Stimulated activated naive CD8-positive, alpha-beta T cell treated with anti-CD3 and anti-CD28 coated beads, Interleukin-15, Interleukin-2, amounts not matched to agents 100 ng/mL and 50 ng/mL, for 24 hours (primary cell): Measurements from ENCODE around the gene SRSF4.
"Not testable (repeated sequence)": the region's sequence is repeated elsewhere in the genome, so short reads cannot be mapped to it uniquely, and the experiment has no call there.

ENCODE experiments used
- H3K27ac Mint-ChIP-seq: one replicate; pipeline ENCODE4 v1.8.0; 2021; ENCODE audit warnings: mild to moderate bottlenecking, mixed read lengths
- H3K27me3 Mint-ChIP-seq: one replicate; pipeline ENCODE4 v1.8.0; 2021; ENCODE audit warnings: mixed read lengths
- H3K36me3 Mint-ChIP-seq: one replicate; pipeline ENCODE4 v1.8.0; 2021; ENCODE audit warnings: low read depth, mixed read lengths
- H3K4me1 Mint-ChIP-seq: one replicate; pipeline ENCODE4 v1.8.0; 2021; ENCODE audit warnings: low read depth, mixed read lengths
- H3K4me3 Mint-ChIP-seq: one replicate; pipeline ENCODE4 v1.8.0; 2021; ENCODE audit warnings: mild to moderate bottlenecking, mixed read lengths
- H3K9me3 Mint-ChIP-seq: one replicate; pipeline ENCODE4 v1.8.0; 2021; ENCODE audit warnings: mixed read lengths

SRSF4 gene

DNA sequence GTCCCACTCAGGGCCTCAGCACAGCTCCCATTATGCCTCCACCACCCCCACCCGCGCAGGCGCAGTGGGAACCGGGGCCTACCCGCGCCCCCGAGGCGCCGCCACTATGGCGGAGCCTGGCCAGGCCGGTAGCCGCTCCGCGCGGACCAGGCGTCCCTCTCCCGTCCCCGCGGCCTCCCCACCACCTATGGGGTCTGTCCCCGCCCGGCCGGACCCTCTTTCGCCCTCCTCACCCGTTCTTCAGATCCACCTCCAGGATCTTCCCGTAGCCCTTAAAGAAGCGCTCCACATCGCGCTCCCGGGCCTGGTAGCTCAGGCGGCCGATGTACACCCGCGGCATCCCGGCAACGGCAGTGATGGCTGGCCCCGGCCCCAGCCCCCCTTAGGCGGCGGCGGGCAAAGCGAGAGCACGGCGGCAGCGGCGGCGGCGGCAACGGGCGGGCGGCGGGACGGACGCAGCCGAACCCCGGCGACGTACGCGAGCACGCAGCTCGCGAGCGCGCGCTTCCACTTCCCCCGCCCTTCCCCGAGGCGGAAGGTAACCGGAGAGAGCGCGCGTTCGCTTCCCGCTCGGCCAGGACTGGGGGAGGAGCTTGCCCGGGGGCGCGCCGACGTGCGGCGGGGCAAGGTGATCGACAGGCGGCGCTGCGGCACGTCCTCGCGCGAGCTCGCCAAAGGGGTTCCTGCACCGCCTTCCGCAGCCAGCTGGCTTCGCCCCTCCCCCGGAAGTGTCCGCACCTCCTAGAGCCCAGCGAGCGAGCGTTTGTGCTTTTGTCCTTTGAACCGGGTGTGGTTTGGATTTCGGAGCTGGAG lies at the start of gene SRSF4:
Gene SRSF4 (minus strand): TSS at position 488 of the 813 bp plus-strand sequence. CDS start 148 bp downstream, at position 340.
- peak within 1 kb of the TSS; percentile 95 for H3K27ac Mint-ChIP-seq
- no peaks in the 10 kb centered on the region for H3K9me3 Mint-ChIP-seq
- no peaks in the 10 kb centered on the region for H3K27me3 Mint-ChIP-seq
- peaks cover 53% of the 10 kb centered on the region for H3K4me1 Mint-ChIP-seq
- H3K36me3 Mint-ChIP-seq, result peaks cover 40% of the 10 kb centered on the region
- H3K4me3 Mint-ChIP-seq, result peak within 1 kb of the TSS; percentile 96

DNA sequence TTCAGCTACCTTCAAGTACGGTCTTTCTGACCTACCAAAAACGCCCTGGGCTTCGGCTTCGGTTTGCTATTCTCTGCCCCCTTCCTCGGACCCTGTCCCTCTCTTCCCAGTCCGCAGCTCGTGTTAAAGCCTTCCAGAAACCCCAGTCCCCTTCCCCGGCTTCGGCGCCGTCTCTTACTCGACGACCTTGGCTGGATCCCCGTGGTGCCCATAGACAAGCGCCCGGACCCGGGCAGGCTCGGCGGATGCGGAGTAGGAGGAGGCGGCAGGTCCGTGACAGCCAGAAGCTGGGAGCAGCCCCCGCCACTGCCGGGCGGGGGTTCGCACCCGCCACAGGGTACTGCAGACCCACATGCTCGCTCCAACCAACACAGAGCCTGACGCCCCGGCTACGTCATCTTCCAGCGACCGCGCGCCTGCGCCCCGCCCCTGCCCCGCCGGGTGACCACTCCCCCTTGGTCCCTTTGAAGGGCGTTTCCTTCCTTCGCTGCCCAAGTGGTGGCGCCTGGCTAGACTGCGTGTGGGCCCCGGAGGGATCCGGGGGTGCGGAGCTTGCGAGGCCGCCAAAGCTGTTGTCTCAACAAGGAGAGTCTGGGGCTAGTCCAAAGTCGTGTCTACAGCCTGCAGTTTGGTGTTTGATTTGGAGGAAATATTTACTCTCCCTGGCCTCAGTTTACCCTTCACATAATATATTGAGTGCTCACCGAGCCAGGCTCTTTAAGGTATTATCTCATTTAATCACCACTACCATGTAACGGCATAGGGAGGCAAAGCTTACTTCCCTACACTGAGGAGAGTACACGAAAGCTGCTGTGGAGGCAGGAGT lies 49.1 kb upstream of the SRSF4 start, which contains the start of gene MECR:
Gene MECR (minus strand): TSS at position 382 of the 826 bp plus-strand sequence. CDS start 28 bp downstream, at position 354.
- peak within 1 kb of the TSS; percentile 93 for H3K27ac Mint-ChIP-seq
- H3K4me1 Mint-ChIP-seq, result peaks cover 31% of the 10 kb centered on the region
- H3K27me3 Mint-ChIP-seq, result peaks cover 10% of the 10 kb centered on the region
- no peaks in the 10 kb centered on the region for H3K36me3 Mint-ChIP-seq
- no peaks in the 10 kb centered on the region for H3K9me3 Mint-ChIP-seq
- peak within 1 kb of the TSS; percentile 97 for H3K4me3 Mint-ChIP-seq

DNA sequence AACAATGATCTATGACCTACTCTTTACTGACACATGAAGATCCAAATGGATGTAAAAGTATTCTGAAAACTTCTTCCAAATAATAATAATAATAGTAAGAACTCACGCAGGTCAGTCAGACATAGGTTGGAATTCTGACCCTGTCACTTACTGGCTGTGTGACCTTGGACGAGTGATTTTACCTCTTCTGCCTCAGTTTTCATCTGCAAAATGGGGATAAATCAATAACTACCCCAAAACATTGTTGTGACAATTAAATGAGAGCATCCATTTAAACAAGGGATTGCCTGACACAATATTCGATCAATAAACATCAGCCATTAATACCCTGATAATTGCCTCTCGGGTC lies 48.5 kb upstream of the SRSF4 start:
- no peaks in the 10 kb centered on the region for H3K9me3 Mint-ChIP-seq
- H3K27ac Mint-ChIP-seq, result peak overlapping the region; percentile 93
- peaks cover 6% of the 10 kb centered on the region for H3K27me3 Mint-ChIP-seq
- H3K4me3 Mint-ChIP-seq, result peak overlapping the region; percentile 97
- H3K4me1 Mint-ChIP-seq, result peaks cover 30% of the 10 kb centered on the region
- H3K36me3 Mint-ChIP-seq, result no peaks in the 10 kb centered on the region

DNA sequence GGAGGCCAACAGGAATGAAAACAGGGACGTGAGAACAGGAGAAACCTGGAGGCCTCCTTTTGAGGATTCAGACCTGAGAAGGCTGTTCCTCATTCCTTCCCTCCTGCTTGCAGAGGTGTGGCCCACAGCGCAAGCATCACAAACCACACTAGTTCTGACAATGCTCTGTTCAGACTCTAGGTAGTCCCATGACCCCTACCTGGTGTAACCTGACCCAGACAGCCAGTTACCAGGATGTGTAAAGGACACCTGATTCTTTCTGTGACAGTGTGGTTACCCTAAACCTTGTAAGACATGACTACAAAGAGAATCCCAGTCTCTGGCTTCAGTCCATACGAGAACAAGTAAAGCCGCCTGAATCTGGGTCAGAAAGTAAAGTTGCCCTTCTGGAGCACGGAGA lies 45.8 kb upstream of the SRSF4 start:
- peaks cover 30% of the 10 kb centered on the region for H3K4me1 Mint-ChIP-seq
- peaks cover 12% of the 10 kb centered on the region for H3K36me3 Mint-ChIP-seq
- no peaks in the 10 kb centered on the region for H3K27me3 Mint-ChIP-seq
- no peak overlapping the region for H3K27ac Mint-ChIP-seq
- H3K4me3 Mint-ChIP-seq, result no peak overlapping the region
- H3K9me3 Mint-ChIP-seq, result no peaks in the 10 kb centered on the region

DNA sequence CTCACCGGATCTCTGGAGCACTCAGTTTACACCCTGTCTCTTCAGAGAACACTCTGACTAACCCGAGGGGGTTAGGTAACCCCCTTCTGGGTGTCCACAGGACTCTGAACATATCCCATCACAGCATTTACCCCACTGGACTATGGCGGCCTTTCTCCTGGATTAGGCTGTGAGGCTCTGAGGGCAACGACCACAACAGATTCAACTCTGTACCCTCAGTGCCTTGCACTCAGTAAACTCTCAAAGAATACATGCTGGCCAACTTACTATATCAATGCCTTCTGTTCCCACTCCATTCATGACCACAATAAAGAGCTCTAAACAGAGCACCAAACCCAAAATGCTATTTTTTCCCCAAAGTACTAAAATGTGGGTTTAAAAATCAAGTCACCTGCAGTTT lies 43.7 kb upstream of the SRSF4 start:
- H3K4me3 Mint-ChIP-seq, result no peak overlapping the region
- H3K27ac Mint-ChIP-seq, result no peak overlapping the region
- peaks cover 19% of the 10 kb centered on the region for H3K4me1 Mint-ChIP-seq
- no peaks in the 10 kb centered on the region for H3K9me3 Mint-ChIP-seq
- H3K36me3 Mint-ChIP-seq, result peaks cover 25% of the 10 kb centered on the region
- H3K27me3 Mint-ChIP-seq, result no peaks in the 10 kb centered on the region

DNA sequence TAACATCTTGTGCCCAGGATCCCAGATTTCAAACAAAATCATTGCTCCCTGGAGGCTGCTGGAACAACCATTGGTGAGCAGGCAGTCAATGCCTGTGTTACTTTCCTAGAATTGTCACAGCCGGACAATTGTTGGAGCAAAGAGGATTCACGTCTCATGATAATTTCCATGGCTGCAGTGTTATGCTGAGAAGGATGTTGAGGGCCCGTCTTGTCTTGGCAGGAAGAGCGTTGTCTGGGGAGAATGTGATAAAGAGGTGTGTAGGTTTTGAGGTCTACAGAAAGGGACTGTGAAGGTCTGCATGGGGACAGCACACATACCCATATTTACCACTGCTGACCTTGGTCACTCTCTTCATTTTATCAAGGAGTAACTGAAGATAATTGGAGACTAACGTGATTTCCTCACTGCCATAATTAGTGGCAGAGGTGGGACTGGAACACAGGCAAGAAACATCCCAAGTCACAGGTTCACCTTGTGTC lies 42.7 kb upstream of the SRSF4 start:
- Mint-ChIP-seq H3K27me3 (no peaks in the 10 kb centered on the region), H3K27ac (no peak overlapping the region), H3K9me3 (no peaks in the 10 kb centered on the region), H3K4me1 (peaks cover 9% of the 10 kb centered on the region), H3K4me3 (no peak overlapping the region), H3K36me3 (peaks cover 27% of the 10 kb centered on the region)

DNA sequence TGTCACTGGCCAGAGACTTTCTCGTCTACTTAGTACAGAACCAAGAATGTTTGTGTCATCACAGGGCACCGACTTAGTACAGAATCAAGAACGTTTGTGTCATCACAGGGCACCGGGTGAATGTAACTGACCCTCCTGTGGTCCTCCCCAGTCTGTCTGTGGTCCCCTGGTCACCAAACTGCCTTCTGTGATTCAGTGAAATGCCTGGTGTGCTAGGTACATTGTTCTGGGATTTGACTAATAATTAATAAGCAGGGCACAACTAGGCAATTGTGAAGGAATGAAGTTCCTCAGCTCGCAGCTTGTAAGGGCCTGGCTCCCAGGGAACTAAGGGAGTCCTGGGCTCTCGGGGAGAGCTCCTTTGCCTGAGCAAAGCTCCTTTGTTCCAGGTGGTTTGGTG lies 41.8 kb upstream of the SRSF4 start:
- Mint-ChIP-seq H3K9me3 (no peaks in the 10 kb centered on the region), H3K36me3 (peaks cover 30% of the 10 kb centered on the region), H3K4me3 (no peak overlapping the region), H3K27ac (no peak overlapping the region), H3K27me3 (no peaks in the 10 kb centered on the region), H3K4me1 (peaks cover 2% of the 10 kb centered on the region)

DNA sequence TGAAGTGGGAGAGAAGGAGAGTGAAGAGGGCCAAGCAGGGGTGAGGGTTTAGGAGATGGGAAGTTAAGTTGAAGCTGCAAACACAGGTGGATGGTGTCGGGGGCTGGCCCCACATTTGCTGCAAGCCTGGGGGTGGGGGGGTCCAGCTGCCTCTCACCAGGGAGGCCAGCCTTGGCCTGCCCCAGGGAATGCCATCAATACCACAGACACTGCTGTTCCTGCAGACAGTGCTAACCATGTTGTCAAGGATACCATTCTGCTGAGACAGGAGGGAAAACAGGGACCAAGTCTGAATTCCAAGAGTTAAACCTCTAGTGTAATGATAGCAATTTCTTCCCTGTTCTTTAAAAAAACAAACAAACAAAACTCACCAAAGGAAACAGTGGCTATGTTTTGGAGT lies 41.0 kb upstream of the SRSF4 start:
- Mint-ChIP-seq H3K27me3 (no peaks in the 10 kb centered on the region), H3K36me3 (peaks cover 30% of the 10 kb centered on the region), H3K4me3 (no peak overlapping the region), H3K9me3 (no peaks in the 10 kb centered on the region), H3K4me1 (peaks cover 9% of the 10 kb centered on the region), H3K27ac (no peak overlapping the region)

DNA sequence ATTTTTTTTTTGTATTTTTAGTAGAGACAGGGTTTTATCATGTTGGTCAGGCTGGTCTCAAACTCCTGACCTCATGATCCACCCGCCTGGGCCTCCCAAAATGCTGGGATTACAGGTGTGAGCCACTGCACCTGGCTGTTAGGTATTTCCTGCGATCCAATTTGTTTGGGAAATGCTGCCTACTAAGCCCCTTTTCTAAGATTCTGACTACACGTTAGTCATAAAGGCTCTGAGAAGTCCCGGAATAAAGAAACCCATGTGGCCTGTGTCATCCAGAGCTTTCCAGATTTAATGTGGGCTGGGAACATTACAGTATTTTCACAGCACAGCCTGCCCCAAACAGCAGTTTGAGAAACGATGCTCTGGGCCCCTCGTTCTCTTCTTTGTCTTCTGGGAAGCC lies 40.6 kb upstream of the SRSF4 start:
- H3K27ac Mint-ChIP-seq, result not testable (repeated sequence)

DNA sequence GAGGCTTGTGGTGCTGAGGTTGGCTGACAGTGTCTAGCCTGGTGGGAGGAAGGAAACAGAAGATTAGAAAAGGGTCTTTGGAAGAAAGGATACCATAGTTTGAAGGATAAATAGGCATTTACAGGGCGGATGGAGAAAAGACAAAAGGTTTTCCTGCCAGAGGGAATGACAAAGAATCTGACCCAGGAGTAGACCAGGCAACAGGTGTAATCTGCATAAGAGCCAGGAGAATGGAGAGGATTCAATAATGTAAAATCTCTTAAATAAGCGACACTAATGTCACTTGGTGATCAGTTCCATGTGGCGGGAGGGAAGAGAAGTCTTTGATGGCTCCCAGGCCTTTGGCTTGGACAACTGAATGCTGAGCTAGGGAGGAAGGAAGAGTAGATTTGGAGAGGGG lies 39.6 kb upstream of the SRSF4 start:
- H3K27ac Mint-ChIP-seq, result no peak overlapping the region
- no peak overlapping the region for H3K4me3 Mint-ChIP-seq
- peaks cover 34% of the 10 kb centered on the region for H3K36me3 Mint-ChIP-seq
- peaks cover 9% of the 10 kb centered on the region for H3K4me1 Mint-ChIP-seq
- H3K27me3 Mint-ChIP-seq, result no peaks in the 10 kb centered on the region
- H3K9me3 Mint-ChIP-seq, result no peaks in the 10 kb centered on the region

More for the DNA sequence above, 40.6 kb upstream of the SRSF4 start:
- not testable (repeated sequence) for H3K27me3 Mint-ChIP-seq, H3K4me3 Mint-ChIP-seq, H3K9me3 Mint-ChIP-seq, H3K4me1 Mint-ChIP-seq
- H3K36me3 Mint-ChIP-seq, result peaks cover 30% of the 10 kb centered on the region

DNA sequence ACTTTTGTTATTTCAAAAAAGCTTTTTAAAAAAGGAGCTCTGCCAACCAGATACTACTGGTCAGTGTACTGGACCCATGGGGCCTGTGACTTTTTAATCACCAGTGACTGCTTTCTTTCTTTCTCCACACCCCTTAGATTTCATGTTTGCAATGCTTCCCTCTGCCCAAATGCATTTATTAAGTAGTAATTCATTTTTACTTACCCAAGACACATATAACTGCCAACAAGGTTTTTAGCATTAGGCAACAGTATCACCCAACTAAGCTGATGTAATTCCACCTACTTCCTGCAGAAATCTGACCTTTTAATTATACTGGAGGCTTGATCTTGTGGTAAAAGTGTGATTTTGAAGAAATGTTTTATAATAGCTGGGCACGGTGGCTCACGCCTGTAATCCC lies 36.5 kb upstream of the SRSF4 start:
- no peak overlapping the region for H3K4me3 Mint-ChIP-seq
- H3K36me3 Mint-ChIP-seq, result peaks cover 45% of the 10 kb centered on the region
- H3K27me3 Mint-ChIP-seq, result no peaks in the 10 kb centered on the region
- H3K9me3 Mint-ChIP-seq, result no peaks in the 10 kb centered on the region
- peaks cover 9% of the 10 kb centered on the region for H3K4me1 Mint-ChIP-seq
- peak overlapping the region; percentile 1 for H3K27ac Mint-ChIP-seq

DNA sequence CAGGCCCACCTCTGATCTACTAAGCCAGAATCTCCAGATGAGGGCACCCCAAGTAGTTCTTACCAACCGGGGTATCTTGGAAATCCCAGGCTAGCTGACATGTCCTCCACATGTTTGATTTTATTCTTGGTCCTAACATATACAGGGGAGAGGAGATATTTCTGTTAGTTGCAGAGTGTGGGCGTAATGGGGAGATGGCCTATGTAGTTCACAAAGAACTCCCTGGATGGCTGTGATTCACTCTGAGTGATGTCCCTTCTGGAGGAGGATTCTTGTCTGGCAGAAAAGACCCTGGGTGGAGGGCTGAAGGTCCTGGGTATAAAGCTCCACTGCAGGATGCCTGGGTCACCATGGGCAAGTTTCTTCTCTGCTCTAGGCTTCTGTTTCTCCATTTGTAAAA lies 35.9 kb upstream of the SRSF4 start:
- Mint-ChIP-seq H3K4me1 (peaks cover 9% of the 10 kb centered on the region), H3K9me3 (no peaks in the 10 kb centered on the region), H3K36me3 (peaks cover 47% of the 10 kb centered on the region), H3K27ac (no peak overlapping the region), H3K27me3 (no peaks in the 10 kb centered on the region), H3K4me3 (no peak overlapping the region)

DNA sequence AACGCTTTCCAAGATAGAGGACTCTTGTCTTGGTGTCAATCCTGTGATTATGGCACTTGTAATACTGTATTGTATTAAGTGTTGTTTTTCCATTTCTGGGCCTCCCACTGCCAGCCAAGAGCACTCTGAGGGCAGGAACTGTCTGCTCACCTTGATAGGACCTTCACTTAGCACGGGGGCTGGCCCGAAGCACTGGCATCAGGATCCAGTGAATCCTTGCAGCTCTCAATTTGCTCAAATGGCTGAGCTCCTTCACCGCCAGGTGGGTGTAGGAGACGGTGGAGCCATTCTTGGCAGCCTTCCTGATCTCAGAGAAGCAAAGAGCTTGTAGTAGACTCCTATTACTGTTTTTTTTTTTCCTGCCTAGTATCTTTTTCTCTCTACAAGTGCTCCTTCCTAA lies 31.4 kb upstream of the SRSF4 start:
- H3K36me3 Mint-ChIP-seq, result peaks cover 49% of the 10 kb centered on the region
- H3K27me3 Mint-ChIP-seq, result no peaks in the 10 kb centered on the region
- H3K4me3 Mint-ChIP-seq, result no peak overlapping the region
- no peaks in the 10 kb centered on the region for H3K9me3 Mint-ChIP-seq
- H3K27ac Mint-ChIP-seq, result no peak overlapping the region
- H3K4me1 Mint-ChIP-seq, result peaks cover 3% of the 10 kb centered on the region

DNA sequence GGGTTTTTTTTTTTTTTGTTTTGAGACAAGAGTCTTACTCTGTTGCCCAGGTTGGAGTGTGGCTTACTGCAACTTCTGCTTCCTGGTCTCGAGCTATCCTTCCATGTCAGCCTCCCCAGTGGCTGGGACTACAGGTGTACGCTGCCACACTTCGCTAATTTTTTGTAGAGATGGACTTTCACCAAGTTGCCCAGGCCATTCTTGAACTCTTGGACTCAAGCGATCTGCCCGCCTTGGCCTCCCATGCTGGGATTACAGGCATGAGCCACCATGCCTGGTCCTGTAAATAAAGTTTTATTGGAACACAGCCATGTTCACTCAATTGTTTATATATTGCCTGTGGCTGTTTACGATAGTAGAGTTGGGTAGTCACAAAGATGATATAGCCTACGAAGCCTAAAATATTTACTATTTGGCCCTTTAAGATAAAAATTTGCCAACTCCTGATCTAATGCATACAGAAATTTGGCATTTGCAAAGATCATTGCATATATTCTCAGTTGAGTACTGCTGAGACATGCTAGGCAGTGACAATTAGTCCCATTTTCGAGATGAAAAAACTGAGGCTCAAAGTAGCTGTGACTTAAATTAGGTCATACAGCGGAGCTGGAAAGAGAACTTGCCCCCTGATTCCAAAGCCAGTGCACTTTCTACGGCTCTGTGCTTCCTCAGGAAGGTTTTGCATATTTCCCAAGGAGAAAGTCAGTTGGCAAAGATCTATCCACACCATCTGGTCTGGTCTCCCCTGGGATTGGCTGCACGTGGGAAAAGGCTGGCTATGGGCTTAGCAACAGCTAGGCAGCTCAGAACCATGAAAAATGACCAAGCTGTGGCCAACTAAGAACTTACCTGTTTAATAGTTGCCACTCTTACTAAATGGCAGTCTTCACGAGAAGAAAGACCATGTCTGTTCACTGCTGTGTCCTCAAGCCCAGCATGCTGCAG lies 29.7 kb upstream of the SRSF4 start:
- Mint-ChIP-seq H3K27ac (no peak overlapping the region), H3K4me3 (no peak overlapping the region), H3K4me1 (no peaks in the 10 kb centered on the region), H3K27me3 (no peaks in the 10 kb centered on the region), H3K9me3 (no peaks in the 10 kb centered on the region), H3K36me3 (peaks cover 46% of the 10 kb centered on the region)
